Glutamatergic neuron (in vitro differentiated cells): ENCODE data around the gene CYFIP2. TPM values are rescaled to one million over a fixed set of nuclear protein-coding genes. Genes with fewer than 3 reads are reported as not detected.

Source experiments
- DNase-seq: peaks from one replicate; pipeline ENCODE4 v3.0.0; 2022
- H3K27ac Mint-ChIP-seq: one replicate; pipeline ENCODE4 v1.8.0; 2020; ENCODE audit warnings: mild to moderate bottlenecking, mixed read lengths, inconsistent platforms; ENCODE audit not compliant: unreplicated experiment
- H3K27me3 Mint-ChIP-seq: one replicate; pipeline ENCODE4 v1.8.0; 2020; ENCODE audit warnings: mild to moderate bottlenecking, moderate library complexity, mixed read lengths, inconsistent platforms; ENCODE audit not compliant: unreplicated experiment
- H3K36me3 Mint-ChIP-seq: one replicate; pipeline ENCODE4 v1.8.0; 2020; ENCODE audit warnings: mild to moderate bottlenecking, mixed read lengths, inconsistent platforms; ENCODE audit not compliant: unreplicated experiment
- H3K4me1 Mint-ChIP-seq: one replicate; pipeline ENCODE4 v1.8.0; 2020; ENCODE audit warnings: mild to moderate bottlenecking, low read depth, mixed read lengths, inconsistent platforms; ENCODE audit not compliant: unreplicated experiment
- H3K4me3 Mint-ChIP-seq: one replicate; pipeline ENCODE4 v1.8.0; 2020; ENCODE audit warnings: mild to moderate bottlenecking, mixed read lengths, inconsistent platforms; ENCODE audit not compliant: unreplicated experiment
- H3K9me3 Mint-ChIP-seq: one replicate; pipeline ENCODE4 v1.8.0; 2020; ENCODE audit warnings: mild to moderate bottlenecking, moderate library complexity, mixed read lengths, inconsistent platforms; ENCODE audit not compliant: unreplicated experiment
- total RNA-seq: library from RNA; stranded (reverse); fragmentation: NEBNext Ultra II Directional; extraction: Animal tissue kit (Norgen Biotek cat#: 25700); gene quantifications from one replicate; pipeline ENCODE4 v1.2.1, GENCODE V29; 2021; ENCODE audit not compliant: unreplicated experiment
- TF ChIP-seq, protein P1 (sequence below): fragments of 200-600 bp; sonication (generic); IDR thresholded peaks from one replicate; pipeline ENCODE4 v1.5.0; 2021; ENCODE audit not compliant: partially characterized antibody, unreplicated experiment

Gene CYFIP2
- total RNA-seq, 1 donor from 2014 or later = 120 TPM

- Mint-ChIP-seq H3K4me1 (peaks cover 5% of the 10 kb centered on the region), H3K36me3 (no peaks in the 10 kb centered on the region), H3K4me3 (no peak overlapping the region), H3K27ac (no peak overlapping the region), H3K9me3 (no peaks in the 10 kb centered on the region), H3K27me3 (no peaks in the 10 kb centered on the region)
- no peak for DNase-seq
- TF ChIP-seq, protein P1, sequence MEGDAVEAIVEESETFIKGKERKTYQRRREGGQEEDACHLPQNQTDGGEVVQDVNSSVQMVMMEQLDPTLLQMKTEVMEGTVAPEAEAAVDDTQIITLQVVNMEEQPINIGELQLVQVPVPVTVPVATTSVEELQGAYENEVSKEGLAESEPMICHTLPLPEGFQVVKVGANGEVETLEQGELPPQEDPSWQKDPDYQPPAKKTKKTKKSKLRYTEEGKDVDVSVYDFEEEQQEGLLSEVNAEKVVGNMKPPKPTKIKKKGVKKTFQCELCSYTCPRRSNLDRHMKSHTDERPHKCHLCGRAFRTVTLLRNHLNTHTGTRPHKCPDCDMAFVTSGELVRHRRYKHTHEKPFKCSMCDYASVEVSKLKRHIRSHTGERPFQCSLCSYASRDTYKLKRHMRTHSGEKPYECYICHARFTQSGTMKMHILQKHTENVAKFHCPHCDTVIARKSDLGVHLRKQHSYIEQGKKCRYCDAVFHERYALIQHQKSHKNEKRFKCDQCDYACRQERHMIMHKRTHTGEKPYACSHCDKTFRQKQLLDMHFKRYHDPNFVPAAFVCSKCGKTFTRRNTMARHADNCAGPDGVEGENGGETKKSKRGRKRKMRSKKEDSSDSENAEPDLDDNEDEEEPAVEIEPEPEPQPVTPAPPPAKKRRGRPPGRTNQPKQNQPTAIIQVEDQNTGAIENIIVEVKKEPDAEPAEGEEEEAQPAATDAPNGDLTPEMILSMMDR = no peak
Measured at GRCh38 chr5:157273131-157273556, 7.2 kb downstream of the CYFIP2 start.

- no peak for DNase-seq
- Mint-ChIP-seq H3K9me3 (no peaks in the 10 kb centered on the region), H3K27me3 (no peaks in the 10 kb centered on the region), H3K4me1 (peaks cover 5% of the 10 kb centered on the region), H3K36me3 (no peaks in the 10 kb centered on the region), H3K4me3 (no peak overlapping the region), H3K27ac (no peak overlapping the region)
- TF ChIP-seq, protein P1 = no peak
Measured at GRCh38 chr5:157275403-157275802, 9.5 kb downstream of the CYFIP2 start.

- Mint-ChIP-seq H3K9me3 (no peaks in the 10 kb centered on the region), H3K27me3 (peaks cover 2% of the 10 kb centered on the region), H3K36me3 (no peaks in the 10 kb centered on the region), H3K27ac (no peak overlapping the region), H3K4me3 (no peak overlapping the region), H3K4me1 (peaks cover 1% of the 10 kb centered on the region)
- TF ChIP-seq, protein P1 = no peak
- no peak for DNase-seq
Measured at GRCh38 chr5:157278319-157279037, 12.6 kb downstream of the CYFIP2 start.

GRCh38 chr5:157279605-157280239 is 13.8 kb downstream of the CYFIP2 start:
- Mint-ChIP-seq H3K4me3 (no peak overlapping the region), H3K27ac (no peak overlapping the region), H3K9me3 (no peaks in the 10 kb centered on the region), H3K4me1 (peaks cover 2% of the 10 kb centered on the region), H3K27me3 (peaks cover 2% of the 10 kb centered on the region), H3K36me3 (no peaks in the 10 kb centered on the region)
- no peak for DNase-seq
- TF ChIP-seq, protein P1 = no peak

DNA sequence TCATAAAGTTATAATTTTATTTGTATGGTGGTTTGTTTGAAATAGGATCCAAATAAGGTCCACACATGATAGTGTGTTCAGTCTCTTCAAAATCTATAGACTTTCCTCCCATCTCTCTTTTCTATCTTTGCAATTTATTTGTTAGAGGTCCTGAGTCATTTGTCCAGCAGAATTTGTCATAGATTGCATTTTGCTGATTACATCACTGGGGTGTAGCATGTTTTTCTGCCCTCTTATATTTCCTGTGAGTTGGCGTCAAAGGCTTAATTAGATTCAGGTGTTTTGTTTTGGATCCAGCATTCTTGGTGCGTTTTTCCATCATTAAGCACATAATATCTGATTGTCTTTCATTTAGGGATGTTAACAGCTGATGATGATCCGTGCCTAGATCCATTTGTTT is 15.0 kb downstream of the CYFIP2 start:
- Mint-ChIP-seq H3K27ac (no peak overlapping the region), H3K36me3 (no peaks in the 10 kb centered on the region), H3K4me3 (no peak overlapping the region), H3K4me1 (peaks cover 4% of the 10 kb centered on the region), H3K9me3 (no peaks in the 10 kb centered on the region), H3K27me3 (peaks cover 2% of the 10 kb centered on the region)
- TF ChIP-seq, protein P1 = no peak
- DNase-seq = no peak
